Motor neuron (in vitro differentiated cells): ENCODE data around the gene NAIF1. TPM values are rescaled to one million over a fixed set of nuclear protein-coding genes. Genes with fewer than 3 reads are reported as not detected.
"Not testable (repeated sequence)": the region's sequence is repeated elsewhere in the genome, so short reads cannot be mapped to it uniquely, and the experiment has no call there.

Experiments
- ATAC-seq, 8 experiments: fragments of 200-7000 bp; cut with Tn5 transposase; replicated peaks in 6 of 8; 2 replicates each; pipeline ENCODE4 v1.8.0; 2021; ENCODE audit warnings: mild to moderate bottlenecking in 8 of 8, moderate library complexity in 8 of 8
- H3K27ac ChIP-seq, 2 donors: fragments of 250-450 bp; sonication (Bioruptor Pico); 2 replicates each; pipeline ENCODE4 v1.9.0; 2021; ENCODE audit warnings: antibody characterized with exemption in 2 of 2, mild to moderate bottlenecking in 2 of 2, moderate library complexity in 1 of 2
- H3K4me1 ChIP-seq, 2 donors: fragments of 250-450 bp; sonication (Bioruptor Pico); replicated peaks in 1 of 2; 2 replicates each; pipeline ENCODE4 v1.6.1; 2021; ENCODE audit warnings: antibody characterized with exemption in 2 of 2, mild to moderate bottlenecking in 2 of 2, moderate library complexity in 1 of 2
- H3K4me3 ChIP-seq, 5 donors: fragments of 250-450 bp; sonication (Bioruptor Pico); 2 replicates each; pipeline ENCODE4 v1.9.0; 2021; ENCODE audit warnings: antibody characterized with exemption in 5 of 5, mild to moderate bottlenecking in 5 of 5, moderate library complexity in 4 of 5
- WGBS, 10 experiments: fragments of 450-650 bp; shearing (Covaris generic); methylation state at CpG; one replicate each; pipeline ENCODE4 v1.0.0; 2022; 5-methylcytosine and 5-hydroxymethylcytosine counted together
- in situ Hi-C, 9 experiments: fragments of 400-800 bp; cut with MboI; loops; one replicate each; pipeline ENCODE4 v1.15.0; 2021; ENCODE audit warnings: low sequenced_read_pairs in 9 of 9, low pct_unique_long_range_greater_than_20kb in 2 of 9; ENCODE audit not compliant: unreplicated experiment in 9 of 9
- total RNA-seq, 8 experiments: library from RNA; unstranded; fragments of 300-600 nt; gene quantifications; 2 replicates each; pipeline versions ENCODE4 v1.2.3 to v1.2.4, GENCODE V29; 2022

NAIF1 gene
- total RNA-seq, 8 experiments from 2014 or later: 6.4 to 9.0 (median 8.0) TPM

GRCh38 chr9:128023671-128024070, 43.4 kb downstream of the NAIF1 start:
- H3K4me3 ChIP-seq, H3K27ac ChIP-seq, in situ Hi-C loops, H3K4me1 ChIP-seq, ATAC-seq: not testable (repeated sequence)
- WGBS, 10 experiments: 38 to 97% (median 87%) methylated on average over 1 to 9 of the region's 12 CpGs; no CpG with 5 or more reads in 2 of the 10 experiments

- 40 to 100% (median 100%) methylated on average over 1 of the region's 2 CpGs; no CpG with 5 or more reads in 6 of the 10 experiments for WGBS, 10 experiments
- ATAC-seq: no peak
- in situ Hi-C loops: no loop called here
- Histone ChIP-seq H3K27ac (no peak overlapping the region), H3K4me3 (no peak overlapping the region), H3K4me1 (no peaks in the 10 kb centered on the region)
Measured at GRCh38 chr9:128022886-128023285, 44.2 kb downstream of the NAIF1 start.

DNA sequence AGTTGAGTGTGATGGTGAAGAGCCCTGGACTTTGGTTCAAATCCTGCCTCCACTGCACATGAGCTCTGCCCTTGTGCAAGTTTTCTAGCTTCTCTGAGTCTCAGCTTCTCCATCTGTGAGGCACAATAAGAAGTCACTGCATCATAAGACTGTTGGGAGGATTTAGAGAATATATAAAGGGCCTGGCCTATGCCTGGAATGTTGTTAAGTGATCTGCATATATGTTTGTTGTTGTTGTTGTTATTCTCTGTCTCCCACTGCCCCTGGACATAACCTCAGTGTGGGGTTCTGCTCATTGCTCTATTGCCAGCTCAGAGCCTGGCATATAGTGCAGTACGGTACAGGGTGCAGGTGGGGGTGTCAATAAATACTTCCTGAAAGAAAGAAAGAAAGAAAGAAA, 46.0 kb downstream of the NAIF1 start:
- Histone ChIP-seq H3K27ac (no peak overlapping the region), H3K4me3 (no peak overlapping the region), H3K4me1 (no peaks in the 10 kb centered on the region)
- ATAC-seq: peak in 2 of 8 experiments; percentile 74 to 87
- WGBS, 10 experiments: 0 to 100% (median 75%) methylated on average over 1 of the region's 1 CpG; no CpG with 5 or more reads in 2 of the 10 experiments
- in situ Hi-C loops: no loop called here

DNA sequence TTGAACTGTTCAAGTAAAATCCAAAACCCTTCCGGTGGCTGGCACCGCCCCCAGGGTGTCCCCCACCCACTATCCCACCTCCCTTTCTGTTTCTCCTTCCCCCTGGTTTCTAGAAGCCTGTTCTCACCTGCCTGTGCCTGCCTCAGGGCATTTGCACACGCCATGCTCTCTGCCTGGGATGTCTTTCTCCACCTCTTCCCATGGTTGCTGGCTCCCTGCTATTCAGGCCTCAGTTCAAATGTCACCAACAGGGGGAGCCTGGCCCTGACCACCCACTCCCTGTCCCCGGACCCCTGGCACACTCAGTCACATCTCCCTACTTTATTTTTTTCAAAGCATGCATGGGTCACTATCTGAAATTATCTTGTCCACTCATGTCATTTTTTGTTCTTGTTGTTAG, 46.4 kb downstream of the NAIF1 start:
- WGBS, 10 experiments: 50 to 86% methylated on average over 1 of the region's 4 CpGs; no CpG with 5 or more reads in 8 of the 10 experiments
- Histone ChIP-seq H3K4me1 (no peaks in the 10 kb centered on the region), H3K4me3 (no peak overlapping the region), H3K27ac (no peak overlapping the region)
- ATAC-seq: no peak
- in situ Hi-C loops: no loop called here

GRCh38 chr9:128015696-128016095, 51.4 kb downstream of the NAIF1 start:
- H3K4me3 ChIP-seq: no peak overlapping the region
- in situ Hi-C loops: no loop called here
- H3K4me1 ChIP-seq: peaks cover 3 to 7% of the 10 kb centered on the region in 2 donors
- no peak for ATAC-seq
- no peak overlapping the region for H3K27ac ChIP-seq
- 60 to 100% (median 85%) methylated on average over 1 to 4 of the region's 5 CpGs; no CpG with 5 or more reads in 2 of the 10 experiments for WGBS, 10 experiments

Other genes starting within 250 kb of the NAIF1 start
- gene ENG, start 212.7 kb downstream of the NAIF1 start, total RNA-seq: 10 to 100 TPM in 3 of 8 experiments, 1 to 10 TPM in 2, under 1 TPM in 3; 0.21 to 28.1 (median 2.4) TPM
- gene AK1, start 189.6 kb downstream of the NAIF1 start, total RNA-seq: 100 to 1,000 TPM in 1 of 8 experiments, 10 to 100 TPM in 7; 27.8 to 238 (median 47.0) TPM
- 10 to 100 TPM in 4 of 8 experiments, 1 to 10 TPM in 4; 5.6 to 48.8 (median 17.5) TPM for gene ST6GALNAC6, start 167.7 kb downstream of the NAIF1 start, total RNA-seq
- gene ST6GALNAC4, start 150.3 kb downstream of the NAIF1 start, total RNA-seq: 10 to 100 TPM in 6 of 8 experiments, 1 to 10 TPM in 2; 6.5 to 54.7 (median 14.6) TPM
- gene PIP5KL1, start 136.5 kb downstream of the NAIF1 start, total RNA-seq: 1 to 10 TPM in 7 of 8 experiments, under 1 TPM in 1; 0.66 to 4.9 (median 3.1) TPM
- gene DPM2, start 129.5 kb downstream of the NAIF1 start, total RNA-seq: 10 to 100 TPM; 22.5 to 37.6 (median 28.8) TPM
- 10 to 100 TPM in 5 of 8 experiments, 1 to 10 TPM in 3; 4.7 to 29.8 (median 13.3) TPM for gene EEIG1, start 86.3 kb downstream of the NAIF1 start, total RNA-seq
- 10 to 100 TPM in 7 of 8 experiments, 1 to 10 TPM in 1; 10.0 to 39.7 (median 19.0) TPM for gene SLC25A25, start 912 bp upstream of the NAIF1 start, total RNA-seq
- gene PTGES2, start 60.4 kb upstream of the NAIF1 start, total RNA-seq: 100 to 1,000 TPM in 1 of 8 experiments, 10 to 100 TPM in 7; 42.6 to 111 (median 50.9) TPM
- gene LCN2, start 82.1 kb upstream of the NAIF1 start, total RNA-seq: 1 to 10 TPM in 3 of 8 experiments, under 1 TPM in 2, not detected in 3; 0.76 to 3.3 (median 1.6) TPM
- gene BBLN, start 92.9 kb upstream of the NAIF1 start, total RNA-seq: 100 to 1,000 TPM in 5 of 8 experiments, 10 to 100 TPM in 3; 60.0 to 233 (median 148) TPM
- 10 to 100 TPM; 36.3 to 92.5 (median 70.9) TPM for gene CIZ1, start 124.3 kb upstream of the NAIF1 start, total RNA-seq
- gene DNM1, start 136.1 kb upstream of the NAIF1 start, total RNA-seq: 10 to 100 TPM in 5 of 8 experiments, 1 to 10 TPM in 3; 5.5 to 56.9 (median 31.5) TPM
- 100 to 1,000 TPM in 2 of 8 experiments, 10 to 100 TPM in 6; 41.0 to 109 (median 91.7) TPM for gene GOLGA2, start 208.7 kb upstream of the NAIF1 start, total RNA-seq
- gene SWI5, start 209.0 kb upstream of the NAIF1 start, total RNA-seq: 10 to 100 TPM; 29.4 to 55.4 (median 43.2) TPM